GM12872 (cell line): ENCODE measurements around the gene ANKDD1B.

Source experiments
- TF ChIP-seq, protein P1 (sequence below): IDR thresholded peaks from 3 replicates; pipeline ENCODE4 v1.5.1; 2011; ENCODE audit warnings: low read depth, mild to moderate bottlenecking, low read length, moderate library complexity; ENCODE audit not compliant: insufficient read depth

The ANKDD1B gene

GRCh38 chr5:75588666-75589065, 22.6 kb upstream of the ANKDD1B start:
- TF ChIP-seq, protein P1, sequence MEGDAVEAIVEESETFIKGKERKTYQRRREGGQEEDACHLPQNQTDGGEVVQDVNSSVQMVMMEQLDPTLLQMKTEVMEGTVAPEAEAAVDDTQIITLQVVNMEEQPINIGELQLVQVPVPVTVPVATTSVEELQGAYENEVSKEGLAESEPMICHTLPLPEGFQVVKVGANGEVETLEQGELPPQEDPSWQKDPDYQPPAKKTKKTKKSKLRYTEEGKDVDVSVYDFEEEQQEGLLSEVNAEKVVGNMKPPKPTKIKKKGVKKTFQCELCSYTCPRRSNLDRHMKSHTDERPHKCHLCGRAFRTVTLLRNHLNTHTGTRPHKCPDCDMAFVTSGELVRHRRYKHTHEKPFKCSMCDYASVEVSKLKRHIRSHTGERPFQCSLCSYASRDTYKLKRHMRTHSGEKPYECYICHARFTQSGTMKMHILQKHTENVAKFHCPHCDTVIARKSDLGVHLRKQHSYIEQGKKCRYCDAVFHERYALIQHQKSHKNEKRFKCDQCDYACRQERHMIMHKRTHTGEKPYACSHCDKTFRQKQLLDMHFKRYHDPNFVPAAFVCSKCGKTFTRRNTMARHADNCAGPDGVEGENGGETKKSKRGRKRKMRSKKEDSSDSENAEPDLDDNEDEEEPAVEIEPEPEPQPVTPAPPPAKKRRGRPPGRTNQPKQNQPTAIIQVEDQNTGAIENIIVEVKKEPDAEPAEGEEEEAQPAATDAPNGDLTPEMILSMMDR = no peak

GRCh38 chr5:75600535-75600934, 10.7 kb upstream of the ANKDD1B start:
- TF ChIP-seq, protein P1 = no peak

DNA sequence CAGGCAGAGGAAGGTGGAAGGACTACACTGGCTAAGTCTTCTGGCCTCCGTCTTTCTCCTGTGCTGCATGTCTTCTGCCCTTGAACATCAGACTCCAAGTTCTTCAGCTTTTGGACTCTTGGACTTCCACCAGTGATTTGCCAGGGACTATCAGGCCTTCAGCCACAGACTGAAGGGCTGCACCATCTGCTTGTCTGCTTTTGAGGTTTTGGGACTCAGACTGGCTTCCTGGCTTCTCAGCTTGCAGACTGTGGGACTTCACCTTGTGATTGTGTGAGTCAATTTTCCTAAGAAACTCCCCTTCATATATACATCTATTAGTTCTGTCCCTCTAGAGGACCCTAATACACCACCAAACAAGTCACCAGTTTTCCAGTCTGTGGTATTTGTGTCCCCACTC, 9.7 kb upstream of the ANKDD1B start:
- TF ChIP-seq, protein P1 = no peak

DNA sequence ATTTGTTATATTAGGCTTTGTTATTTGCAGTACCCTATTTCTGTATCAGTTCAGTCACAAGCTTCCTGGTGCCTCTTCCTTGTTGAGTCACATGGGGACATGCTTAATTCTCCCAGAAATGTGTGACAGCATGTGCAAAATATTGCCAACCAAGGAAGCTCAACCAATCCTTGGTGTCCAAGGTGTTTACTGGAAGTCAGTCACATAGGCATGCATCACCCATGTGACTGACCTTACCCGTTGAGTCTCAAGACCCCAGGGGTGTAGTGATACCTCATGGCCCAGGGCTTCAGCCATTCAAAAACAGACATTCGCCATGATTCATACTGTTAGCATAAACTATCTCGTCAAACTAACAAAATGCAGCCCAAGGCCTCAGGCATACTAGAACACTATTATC, 9.3 kb upstream of the ANKDD1B start:
- TF ChIP-seq, protein P1 = no peak

- TF ChIP-seq, protein P1 = no peak
Measured at GRCh38 chr5:75603371-75603770, 7.9 kb upstream of the ANKDD1B start.

DNA sequence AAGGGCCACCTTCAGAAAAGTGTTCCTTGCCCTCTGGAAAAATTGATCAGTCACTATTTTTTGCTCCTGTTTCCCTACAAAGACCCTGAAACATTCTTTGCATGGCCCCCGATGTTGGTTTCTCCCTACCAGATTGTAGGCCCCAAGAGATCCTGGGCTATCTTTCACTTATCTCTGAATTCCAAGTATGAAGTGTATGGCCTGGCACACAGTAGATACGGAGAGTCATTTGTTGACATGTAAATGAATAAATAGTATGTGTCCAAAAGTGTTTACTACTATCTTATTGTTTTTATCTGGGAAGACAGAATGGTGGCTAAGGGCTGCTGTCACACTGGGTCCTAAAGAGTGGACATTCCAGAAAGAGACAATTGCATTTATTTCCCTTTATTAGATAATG, 7.4 kb upstream of the ANKDD1B start:
- TF ChIP-seq, protein P1 = no peak

- TF ChIP-seq, protein P1 = no peak
Measured at GRCh38 chr5:75608870-75609269, 2.4 kb upstream of the ANKDD1B start.

- TF ChIP-seq, protein P1 = no peak
Measured at GRCh38 chr5:75610201-75610600, 1.1 kb upstream of the ANKDD1B start.
